GM12801 (cell line): ENCODE results near the gene ZNF341.

ENCODE experiments used
- CTCF ChIP-seq: IDR thresholded peaks from one replicate; pipeline ENCODE4 v1.5.1; 2011; ENCODE audit warnings: control low read depth; ENCODE audit not compliant: insufficient read length; ENCODE audit errors: extremely low read depth

Gene ZNF341

GRCh38 chr20:33729101-33729500, 2.7 kb upstream of the ZNF341 start:
- no peak for TF ChIP-seq CTCF

- TF ChIP-seq CTCF: no peak
Measured at GRCh38 chr20:33730946-33731692, 677 bp upstream of the ZNF341 start.

- TF ChIP-seq CTCF: no peak
Measured at GRCh38 chr20:33732166-33732970, 572 bp downstream of the ZNF341 start.

GRCh38 chr20:33733654-33734576, 2.1 kb downstream of the ZNF341 start:
- TF ChIP-seq CTCF: no peak

- no peak for TF ChIP-seq CTCF
Measured at GRCh38 chr20:33736962-33737361, 5.2 kb downstream of the ZNF341 start.

GRCh38 chr20:33739493-33739892, 7.7 kb downstream of the ZNF341 start:
- TF ChIP-seq CTCF: no peak

GRCh38 chr20:33740189-33740588, 8.4 kb downstream of the ZNF341 start:
- no peak for TF ChIP-seq CTCF
